LHCN-M2 (cell line): ENCODE results near the gene C14orf180. TPM values are rescaled to one million over a fixed set of nuclear protein-coding genes. Genes with fewer than 3 reads are reported as not detected.
A peak's percentile ranks its signal among the peaks of the same experiment; 100 is the strongest.

Experiments
- DNase-seq: peaks from one replicate; pipeline ENCODE4 v3.0.0-alpha.2; 2012; ENCODE audit warnings: low read depth
- total RNA-seq: library from RNA; depleted of rRNA; stranded (reverse); fragments of >200 nt; gene quantifications from 2 replicates; pipeline ENCODE4 v1.2.3, GENCODE V29; 2014

The C14orf180 gene
- total RNA-seq, 1 experiment from 2014 or later = not detected

DNA sequence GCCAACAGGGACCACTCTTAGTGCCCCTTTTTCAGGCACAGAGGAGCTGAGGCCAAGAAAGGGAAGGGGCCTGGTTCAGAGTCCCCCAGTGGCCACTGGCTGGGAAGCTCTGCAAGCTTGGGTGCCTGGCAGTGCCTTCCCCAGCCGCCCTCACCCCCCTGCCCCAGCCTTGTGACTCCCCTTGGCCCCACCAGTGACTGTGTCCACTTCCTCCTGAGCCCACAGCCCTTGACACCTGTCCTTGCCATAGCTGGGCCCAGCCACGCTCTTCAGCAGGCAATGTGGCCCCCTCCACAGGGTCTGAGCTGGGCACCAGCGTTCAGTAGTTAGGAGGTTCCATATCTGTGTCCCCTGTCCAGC, 19.0 kb upstream of the C14orf180 start:
- DNase-seq = no peak

DNA sequence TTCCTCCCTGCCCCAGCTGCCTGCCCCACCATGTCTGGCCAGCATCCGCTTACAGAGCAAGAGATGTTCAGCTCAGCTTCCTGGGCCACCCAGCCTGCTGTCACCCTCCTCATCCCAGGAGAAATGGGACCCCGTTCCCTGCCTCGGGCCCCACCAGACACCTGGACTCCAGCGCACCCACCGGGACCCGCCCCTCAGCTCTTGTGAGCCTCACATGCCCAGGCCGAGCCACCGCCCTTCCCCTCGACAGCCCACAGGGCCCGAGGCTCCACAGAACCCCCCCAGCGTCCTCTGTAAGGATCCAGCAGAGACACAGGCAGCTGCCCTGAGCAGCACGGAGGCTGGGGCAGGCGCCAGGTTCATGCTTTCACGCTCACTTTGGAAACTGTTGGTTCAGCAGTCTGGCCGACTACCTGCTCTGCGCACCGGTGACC, 18.4 kb upstream of the C14orf180 start:
- DNase-seq = no peak

- no peak for DNase-seq
These were observed 17.7 kb upstream of the C14orf180 start for GRCh38 chr14:104561632-104562495.

DNA sequence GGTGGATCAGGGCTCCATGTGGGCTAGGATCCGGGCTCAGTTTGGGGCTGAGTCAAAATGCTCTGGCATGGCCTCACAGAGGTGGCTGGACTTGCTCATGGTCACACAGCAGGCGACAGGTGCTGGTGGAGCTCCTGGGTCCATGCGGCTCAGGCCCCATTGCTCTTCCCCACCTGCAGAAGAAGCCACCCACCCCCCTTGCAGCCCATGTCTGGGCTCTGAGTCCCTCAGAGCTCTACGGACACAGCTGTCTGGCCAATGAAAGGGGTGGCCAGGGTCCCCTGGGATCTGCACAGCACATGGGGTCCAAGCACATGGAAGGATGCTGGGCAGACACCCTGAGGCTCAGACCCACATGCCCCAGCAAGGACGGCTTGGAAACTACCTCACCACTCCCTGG, 17.0 kb upstream of the C14orf180 start:
- no peak for DNase-seq

- DNase-seq = no peak
These were observed 16.3 kb upstream of the C14orf180 start for GRCh38 chr14:104563191-104563741.

DNA sequence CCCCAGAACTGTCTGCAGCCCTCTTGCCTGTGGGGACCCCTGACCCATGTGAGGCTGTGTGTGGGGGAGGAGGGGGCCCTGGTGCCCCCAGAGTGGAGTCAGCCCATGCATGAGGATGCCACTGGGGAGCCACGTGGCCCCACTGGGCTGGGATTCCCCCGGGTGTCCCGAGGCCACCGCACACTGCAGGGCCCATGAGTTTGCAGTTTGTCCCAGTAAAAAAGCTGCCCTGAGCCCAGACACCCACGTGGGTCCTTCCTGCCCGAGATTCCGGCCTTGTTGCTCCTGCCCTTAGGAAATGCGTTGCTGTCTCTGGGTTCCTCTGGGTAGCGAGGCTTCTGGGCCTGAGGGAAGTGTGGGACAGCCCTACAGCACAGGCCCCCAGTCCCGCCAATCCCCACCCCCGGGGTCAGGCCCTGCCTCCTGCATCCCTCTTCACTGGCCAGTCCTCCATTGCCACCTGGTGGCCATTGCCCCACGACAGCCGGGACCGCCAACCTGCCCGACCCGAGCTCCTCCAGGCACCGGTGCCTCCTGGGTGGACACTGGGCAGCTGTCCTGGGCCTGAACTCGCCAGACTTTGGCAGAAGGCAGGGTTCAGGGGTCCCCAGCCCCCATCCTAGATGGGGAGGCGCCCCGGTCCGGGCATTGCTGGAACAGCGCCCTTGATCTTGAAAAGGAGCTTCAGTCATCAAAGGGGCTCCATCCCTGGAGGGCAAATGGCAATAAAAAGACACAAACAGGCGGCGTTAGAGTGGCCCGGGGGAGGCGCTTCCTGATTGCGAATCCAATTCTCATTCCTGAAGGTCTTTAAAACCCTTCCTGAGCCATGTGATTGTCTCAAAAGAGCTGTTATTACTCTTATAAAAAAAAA, 15.6 kb upstream of the C14orf180 start:
- DNase-seq = peak; percentile 23

DNA sequence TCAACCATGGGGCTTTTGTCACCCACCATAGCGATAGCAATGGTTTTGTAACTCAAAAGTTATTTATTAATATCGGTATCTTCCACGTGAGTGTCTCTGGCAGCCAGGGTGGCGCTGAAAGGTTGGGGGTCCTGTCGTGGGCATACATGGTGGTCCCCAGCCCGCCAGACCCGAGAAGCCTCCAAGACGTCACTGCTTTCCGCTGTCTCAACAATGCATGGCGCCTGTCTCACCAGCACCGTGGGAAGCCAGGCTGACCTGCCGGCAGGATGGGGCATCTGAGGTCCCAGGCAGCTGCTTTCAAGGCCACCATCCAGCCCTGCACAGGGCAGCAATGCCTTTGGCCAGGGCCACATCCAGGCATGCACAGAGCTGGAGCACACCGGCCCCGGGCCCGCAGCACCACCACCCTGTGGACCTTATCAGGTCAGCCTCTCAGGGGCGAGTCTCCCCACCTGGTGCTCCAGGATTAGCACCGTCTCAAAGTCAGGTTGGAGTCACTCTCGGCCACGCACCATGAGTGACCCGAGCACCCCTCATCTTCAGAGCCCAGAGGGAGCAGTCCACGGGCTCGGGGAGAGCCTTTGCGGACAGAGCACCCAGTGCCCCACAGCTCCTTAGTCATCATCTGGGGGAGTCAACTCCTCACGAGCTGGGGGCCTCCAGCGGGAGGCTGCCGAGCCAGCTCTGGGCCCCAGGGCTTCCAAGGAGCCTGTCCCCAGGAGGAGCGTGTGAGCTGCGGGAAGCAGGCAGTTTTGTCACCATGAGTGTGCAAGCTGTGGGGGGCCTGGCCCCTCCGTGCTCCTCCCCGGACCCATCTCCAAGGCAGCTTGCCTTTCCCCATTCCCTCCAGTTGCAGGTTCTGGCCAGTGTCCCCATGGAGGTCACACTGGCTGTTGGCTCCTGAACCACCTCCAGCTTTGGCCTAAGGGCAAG, 14.6 kb upstream of the C14orf180 start:
- no peak for DNase-seq

- DNase-seq = no peak
These were observed 12.2 kb upstream of the C14orf180 start for GRCh38 chr14:104567141-104567956.

- no peak for DNase-seq
These were observed 11.7 kb upstream of the C14orf180 start for GRCh38 chr14:104567957-104568225.

GRCh38 chr14:104568620-104569019, 10.9 kb upstream of the C14orf180 start:
- DNase-seq = no peak

DNA sequence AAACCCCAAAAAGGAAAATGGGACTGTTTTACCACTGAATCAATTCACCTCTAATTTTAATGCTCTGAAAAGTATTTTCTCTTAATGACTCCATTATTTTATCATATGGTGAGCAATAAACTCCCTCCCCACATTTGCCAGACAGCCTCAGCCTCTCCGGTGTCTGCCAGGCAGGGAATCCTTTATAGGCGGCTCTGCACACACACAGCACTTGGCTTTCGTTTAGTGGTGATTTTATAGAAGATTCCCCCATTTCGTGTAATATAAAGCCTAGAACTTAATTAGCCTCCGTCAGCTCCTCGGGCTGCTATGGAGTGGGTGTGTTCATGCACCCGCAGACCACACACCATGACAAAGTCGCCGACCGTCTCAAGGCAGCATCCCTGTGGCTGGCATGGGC, 10.1 kb upstream of the C14orf180 start:
- no peak for DNase-seq

GRCh38 chr14:104571246-104571645, 8.3 kb upstream of the C14orf180 start:
- DNase-seq = no peak

DNA sequence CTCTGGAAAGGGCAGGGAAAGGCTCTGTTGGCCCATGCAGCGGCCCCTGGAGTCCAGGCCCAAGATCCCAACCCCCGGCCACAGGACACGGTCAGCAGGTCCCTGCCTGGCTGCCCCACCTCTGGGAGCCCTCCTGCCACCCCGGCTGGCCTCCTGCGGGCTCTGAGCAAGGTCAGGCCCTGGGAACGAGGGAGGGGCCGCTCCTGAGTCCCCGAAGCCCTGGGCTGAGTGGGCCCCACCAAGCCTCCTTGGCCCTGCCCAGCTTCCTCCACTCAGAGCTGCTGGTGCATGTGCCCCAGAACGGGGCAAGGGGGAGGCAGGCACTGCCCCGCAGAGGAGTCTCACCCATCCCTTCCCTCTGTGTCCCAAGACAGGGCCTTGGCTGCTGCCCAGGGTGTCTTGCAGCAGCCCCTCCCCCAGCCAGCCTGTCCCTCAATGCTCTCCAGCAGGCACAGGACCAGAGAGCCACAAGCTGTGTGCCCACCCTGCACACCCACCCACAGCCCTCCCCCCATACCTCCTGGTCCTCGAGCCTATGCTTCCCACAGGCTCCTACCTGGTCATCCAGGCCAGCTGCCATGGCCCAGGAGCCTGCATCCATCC, 7.4 kb upstream of the C14orf180 start:
- no peak for DNase-seq

DNA sequence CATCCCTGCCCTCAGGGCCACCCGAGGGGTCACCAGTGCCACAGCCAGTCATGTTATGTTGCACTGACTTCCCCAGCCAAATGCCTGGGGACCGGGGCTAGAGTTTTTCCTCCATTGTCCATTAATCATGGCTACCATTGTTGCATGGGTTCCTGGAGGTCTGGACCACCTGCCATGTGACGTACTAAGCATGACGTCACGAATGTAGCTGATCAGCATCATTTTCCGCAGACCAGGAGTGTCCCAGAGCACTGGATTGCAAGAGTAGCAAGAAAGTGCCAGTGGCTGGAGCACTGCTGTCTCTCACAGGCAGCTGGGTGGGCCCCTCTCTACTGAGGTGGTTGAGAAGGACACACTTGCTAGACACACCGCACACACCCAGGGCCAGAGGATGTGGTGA, 6.9 kb upstream of the C14orf180 start:
- no peak for DNase-seq

- no peak for DNase-seq
These were observed 5.6 kb upstream of the C14orf180 start for GRCh38 chr14:104573930-104574329.

- no peak for DNase-seq
These were observed 5.0 kb upstream of the C14orf180 start for GRCh38 chr14:104574536-104574935.

- DNase-seq = no peak
These were observed 4.5 kb upstream of the C14orf180 start for GRCh38 chr14:104574978-104575583.

- DNase-seq = no peak
These were observed 3.2 kb upstream of the C14orf180 start for GRCh38 chr14:104576232-104576969.

- DNase-seq = no peak
These were observed 2.6 kb upstream of the C14orf180 start for GRCh38 chr14:104576970-104577332.
